ENCODE data around the gene HTATIP2.

- TF ChIP-seq CTCF (IDR thresholded peaks at IDR 0.05): no peak
- TF ChIP-seq POLR2A (IDR thresholded peaks at IDR 0.05): no peak
These were observed 2.9 kb upstream of the HTATIP2 start for GRCh38 chr11:20360650-20361049.

Measured in uterus (tissue), 2 donors.